ENCODE data around the gene ARID4A.

ARID4A gene, protein sequence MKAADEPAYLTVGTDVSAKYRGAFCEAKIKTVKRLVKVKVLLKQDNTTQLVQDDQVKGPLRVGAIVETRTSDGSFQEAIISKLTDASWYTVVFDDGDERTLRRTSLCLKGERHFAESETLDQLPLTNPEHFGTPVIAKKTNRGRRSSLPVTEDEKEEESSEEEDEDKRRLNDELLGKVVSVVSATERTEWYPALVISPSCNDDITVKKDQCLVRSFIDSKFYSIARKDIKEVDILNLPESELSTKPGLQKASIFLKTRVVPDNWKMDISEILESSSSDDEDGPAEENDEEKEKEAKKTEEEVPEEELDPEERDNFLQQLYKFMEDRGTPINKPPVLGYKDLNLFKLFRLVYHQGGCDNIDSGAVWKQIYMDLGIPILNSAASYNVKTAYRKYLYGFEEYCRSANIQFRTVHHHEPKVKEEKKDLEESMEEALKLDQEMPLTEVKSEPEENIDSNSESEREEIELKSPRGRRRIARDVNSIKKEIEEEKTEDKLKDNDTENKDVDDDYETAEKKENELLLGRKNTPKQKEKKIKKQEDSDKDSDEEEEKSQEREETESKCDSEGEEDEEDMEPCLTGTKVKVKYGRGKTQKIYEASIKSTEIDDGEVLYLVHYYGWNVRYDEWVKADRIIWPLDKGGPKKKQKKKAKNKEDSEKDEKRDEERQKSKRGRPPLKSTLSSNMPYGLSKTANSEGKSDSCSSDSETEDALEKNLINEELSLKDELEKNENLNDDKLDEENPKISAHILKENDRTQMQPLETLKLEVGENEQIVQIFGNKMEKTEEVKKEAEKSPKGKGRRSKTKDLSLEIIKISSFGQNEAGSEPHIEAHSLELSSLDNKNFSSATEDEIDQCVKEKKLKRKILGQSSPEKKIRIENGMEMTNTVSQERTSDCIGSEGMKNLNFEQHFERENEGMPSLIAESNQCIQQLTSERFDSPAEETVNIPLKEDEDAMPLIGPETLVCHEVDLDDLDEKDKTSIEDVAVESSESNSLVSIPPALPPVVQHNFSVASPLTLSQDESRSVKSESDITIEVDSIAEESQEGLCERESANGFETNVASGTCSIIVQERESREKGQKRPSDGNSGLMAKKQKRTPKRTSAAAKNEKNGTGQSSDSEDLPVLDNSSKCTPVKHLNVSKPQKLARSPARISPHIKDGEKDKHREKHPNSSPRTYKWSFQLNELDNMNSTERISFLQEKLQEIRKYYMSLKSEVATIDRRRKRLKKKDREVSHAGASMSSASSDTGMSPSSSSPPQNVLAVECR

DNA sequence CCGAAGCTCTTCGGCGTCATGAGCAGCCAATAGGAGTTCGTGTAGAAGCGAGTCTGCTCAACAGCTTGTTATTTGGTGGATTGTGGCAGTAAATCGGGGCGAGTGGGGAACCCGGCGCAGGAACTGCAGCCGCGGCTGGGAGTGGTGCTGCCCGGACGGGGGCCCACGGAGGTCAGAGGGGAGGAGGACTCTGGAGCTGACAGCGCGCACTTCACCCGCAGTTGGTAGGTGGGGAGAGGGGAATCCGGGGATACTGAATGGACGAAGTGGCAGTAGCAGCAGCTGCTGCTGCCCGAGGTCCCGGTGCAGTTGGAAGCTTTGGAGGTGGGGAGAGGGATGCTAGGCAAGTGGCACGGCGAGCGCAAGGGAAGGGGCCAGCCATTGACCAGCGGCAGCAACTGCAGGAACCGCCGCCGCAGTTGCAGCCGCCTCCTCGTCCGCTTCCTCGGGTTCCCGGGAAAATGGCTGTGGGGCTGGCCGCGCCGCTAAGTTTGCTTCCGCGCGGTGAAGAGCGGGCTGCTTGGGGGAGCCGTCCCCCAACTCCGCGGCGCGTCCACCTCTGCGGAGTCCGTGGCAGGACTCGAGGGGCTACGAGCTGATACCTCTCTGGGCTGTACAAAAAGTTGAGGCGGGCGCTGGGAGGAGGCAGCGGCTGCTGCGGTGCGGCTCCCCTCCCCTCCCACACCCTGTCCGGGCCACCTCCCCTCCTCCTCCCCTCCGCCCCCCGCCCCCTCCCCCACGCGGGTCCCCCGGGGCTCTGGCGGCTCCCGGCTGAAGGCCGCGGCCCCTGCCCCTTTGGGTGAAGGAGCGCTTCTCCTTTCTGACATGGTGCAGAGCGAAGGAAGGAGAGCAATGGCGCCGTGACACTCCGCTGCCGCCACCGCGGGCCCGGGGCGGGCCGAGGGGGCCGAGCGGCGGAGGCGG lies at the start of gene ARID4A:
Gene ARID4A, plus strand, starts transcription at position 79 of the 924 bp plus-strand sequence. CDS start 1,300 bp downstream, outside the sequence.
- ATAC-seq (ENCODE audit: insufficient read depth, low read depth), result peak; percentile 15; the same call in 2 of the 3 replicates
- Histone ChIP-seq H3K27ac (ENCODE audit: low read length) (peak within 1 kb of the TSS; percentile 95), H3K9me3 (ENCODE audit: insufficient read depth, low read length, severe bottlenecking) (no peaks in the 10 kb centered on the region), H3K4me1 (ENCODE audit: insufficient read depth, low read length) (peaks cover 45% of the 10 kb centered on the region), H3K27me3 (ENCODE audit: insufficient read depth, low read length, poor library complexity) (no peaks in the 10 kb centered on the region), H3K36me3 (ENCODE audit: insufficient read depth, low read length) (peaks cover 35% of the 10 kb centered on the region), H3K4me3 (ENCODE audit: low read depth in 1 of 2, low read length in 2 of 2) (peak within 1 kb of the TSS; percentile 80 to 90), H3K79me2 (ENCODE audit: insufficient read depth, low read length) (peaks cover 87% of the 10 kb centered on the region), H3K4me2 (ENCODE audit: insufficient read depth, low read length) (peak within 1 kb of the TSS; percentile 86), H3K9ac (ENCODE audit: low read depth, low read length) (peak within 1 kb of the TSS; percentile 77), H2AFZ (ENCODE audit: low read depth, low read length) (peak within 1 kb of the TSS; percentile 89), H4K20me1 (ENCODE audit: insufficient read depth, low read length) (peaks cover 36% of the 10 kb centered on the region)
- peak; percentile 53 for DNase-seq
- no peak for TF ChIP-seq EZH2 (IDR thresholded peaks at IDR 0.05; ENCODE audit: borderline replicate concordance, low read depth, low read length, severe bottlenecking)
- TF ChIP-seq, protein P1, sequence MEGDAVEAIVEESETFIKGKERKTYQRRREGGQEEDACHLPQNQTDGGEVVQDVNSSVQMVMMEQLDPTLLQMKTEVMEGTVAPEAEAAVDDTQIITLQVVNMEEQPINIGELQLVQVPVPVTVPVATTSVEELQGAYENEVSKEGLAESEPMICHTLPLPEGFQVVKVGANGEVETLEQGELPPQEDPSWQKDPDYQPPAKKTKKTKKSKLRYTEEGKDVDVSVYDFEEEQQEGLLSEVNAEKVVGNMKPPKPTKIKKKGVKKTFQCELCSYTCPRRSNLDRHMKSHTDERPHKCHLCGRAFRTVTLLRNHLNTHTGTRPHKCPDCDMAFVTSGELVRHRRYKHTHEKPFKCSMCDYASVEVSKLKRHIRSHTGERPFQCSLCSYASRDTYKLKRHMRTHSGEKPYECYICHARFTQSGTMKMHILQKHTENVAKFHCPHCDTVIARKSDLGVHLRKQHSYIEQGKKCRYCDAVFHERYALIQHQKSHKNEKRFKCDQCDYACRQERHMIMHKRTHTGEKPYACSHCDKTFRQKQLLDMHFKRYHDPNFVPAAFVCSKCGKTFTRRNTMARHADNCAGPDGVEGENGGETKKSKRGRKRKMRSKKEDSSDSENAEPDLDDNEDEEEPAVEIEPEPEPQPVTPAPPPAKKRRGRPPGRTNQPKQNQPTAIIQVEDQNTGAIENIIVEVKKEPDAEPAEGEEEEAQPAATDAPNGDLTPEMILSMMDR (IDR thresholded peaks at IDR 0.05; ENCODE audit: borderline replicate concordance, extremely low read depth, low read length, poor library complexity, severe bottlenecking), result no peak

DNA sequence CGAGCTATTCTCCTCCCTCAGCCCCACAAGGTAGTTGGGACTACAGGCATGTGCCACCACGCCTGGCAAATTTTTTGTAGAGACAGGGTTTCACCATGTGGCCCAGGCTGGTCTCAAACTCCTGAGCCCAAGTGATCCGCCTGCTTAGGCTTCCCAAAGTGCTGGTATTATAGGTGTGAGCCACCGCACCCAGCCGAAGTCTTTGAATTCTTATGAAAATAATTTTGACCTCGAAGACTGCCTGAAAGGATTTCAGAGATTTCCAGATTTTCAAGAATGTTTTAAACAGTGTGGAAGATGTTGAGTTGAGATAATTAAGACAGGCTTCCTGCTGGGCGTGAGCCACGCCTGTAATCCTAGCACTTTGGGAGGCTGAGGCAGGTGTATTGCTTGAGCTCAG lies 48.7 kb upstream of the ARID4A start:
- Histone ChIP-seq H3K9me3 (ENCODE audit: insufficient read depth, low read length, severe bottlenecking) (no peaks in the 10 kb centered on the region), H3K27me3 (ENCODE audit: insufficient read depth, low read length, poor library complexity) (no peaks in the 10 kb centered on the region)

More for the DNA sequence above, 48.7 kb upstream of the ARID4A start:
- no peak overlapping the region for H3K27ac ChIP-seq (ENCODE audit: low read length)
- H3K4me2 ChIP-seq (ENCODE audit: insufficient read depth, low read length), result no peak overlapping the region; the same call in 1 of the 2 replicates
- peaks cover 98% of the 10 kb centered on the region for H3K79me2 ChIP-seq (ENCODE audit: insufficient read depth, low read length)
- H2AFZ ChIP-seq (ENCODE audit: low read depth, low read length), result no peak overlapping the region
- ATAC-seq (ENCODE audit: insufficient read depth, low read depth) (no peak), DNase-seq (no peak)
- H3K9ac ChIP-seq (ENCODE audit: low read depth, low read length), result no peak overlapping the region
- peaks cover 27% of the 10 kb centered on the region for H3K4me1 ChIP-seq (ENCODE audit: insufficient read depth, low read length)
- TF ChIP-seq, protein P1 (IDR thresholded peaks at IDR 0.05; ENCODE audit: borderline replicate concordance, extremely low read depth, low read length, poor library complexity, severe bottlenecking), result no peak
- no peak for TF ChIP-seq EZH2 (IDR thresholded peaks at IDR 0.05; ENCODE audit: borderline replicate concordance, low read depth, low read length, severe bottlenecking)
- peaks cover 75% of the 10 kb centered on the region for H3K36me3 ChIP-seq (ENCODE audit: insufficient read depth, low read length)
- H4K20me1 ChIP-seq (ENCODE audit: insufficient read depth, low read length), result peaks cover 71% of the 10 kb centered on the region
- no peak overlapping the region for H3K4me3 ChIP-seq (ENCODE audit: low read depth in 1 of 2, low read length in 2 of 2)

Measured in DND-41 (cell line).